ENCODE data around the gene AMT. TPM values are rescaled to one million over a fixed set of nuclear protein-coding genes. Genes with fewer than 3 reads are reported as not detected.

AMT gene
- 4.5 TPM for polyA plus RNA-seq (2012; ENCODE audit: low read depth, missing spikeins)

GRCh38 chr3:49422379-49423248, at the start of gene AMT:
Gene AMT (minus strand): TSS chr3:49422473. CDS start chr3:49422450, 23 bp downstream.
- TF ChIP-seq TAF1 (IDR thresholded peaks at IDR 0.05; ENCODE audit: low read depth, low read length) (no peak), POLR2AphosphoS5 (IDR thresholded peaks at IDR 0.05; ENCODE audit: low read depth, low read length) (no peak), POLR2A (IDR thresholded peaks at IDR 0.05; ENCODE audit: low read depth, low read length) (no peak), POU2F2 (IDR thresholded peaks at IDR 0.05; ENCODE audit: low read depth, low read length) (no peak), SPI1 (IDR thresholded peaks at IDR 0.05; ENCODE audit: low read depth, low read length) (no peak), PAX5 (IDR thresholded peaks at IDR 0.05; ENCODE audit: insufficient read depth, low read length, severe bottlenecking) (no peak)
- DNase-seq (ENCODE audit: insufficient read length, low spot score) (no peak), FAIRE-seq (no peak)

- DNase-seq (ENCODE audit: insufficient read length, low spot score): no peak
- TF ChIP-seq POLR2AphosphoS5 (IDR thresholded peaks at IDR 0.05; ENCODE audit: low read depth, low read length): no peak
- TF ChIP-seq POLR2A (IDR thresholded peaks at IDR 0.05; ENCODE audit: low read depth, low read length): no peak
- TF ChIP-seq SPI1 (IDR thresholded peaks at IDR 0.05; ENCODE audit: low read depth, low read length): no peak
- no peak for TF ChIP-seq PAX5 (IDR thresholded peaks at IDR 0.05; ENCODE audit: insufficient read depth, low read length, severe bottlenecking)
- TF ChIP-seq POU2F2 (IDR thresholded peaks at IDR 0.05; ENCODE audit: low read depth, low read length): no peak
- no peak for TF ChIP-seq TAF1 (IDR thresholded peaks at IDR 0.05; ENCODE audit: low read depth, low read length)
- no peak for FAIRE-seq
Observed at GRCh38 chr3:49470714-49471420, 48.6 kb upstream of the AMT start.

- TF ChIP-seq POU2F2 (IDR thresholded peaks at IDR 0.05; ENCODE audit: low read depth, low read length): no peak
- peak; percentile 29; the same call in 1 of the 2 replicates for TF ChIP-seq POLR2A (IDR thresholded peaks at IDR 0.05; ENCODE audit: low read depth, low read length)
- TF ChIP-seq SPI1 (IDR thresholded peaks at IDR 0.05; ENCODE audit: low read depth, low read length): 0 out of 2 replicates have a peak, but pooled peaks have one; percentile 4
- FAIRE-seq (peak; percentile 100), DNase-seq (ENCODE audit: insufficient read length, low spot score) (peak; percentile 98)
Observed at GRCh38 chr3:49469936-49470713, 47.9 kb upstream of the AMT start, which contains the start of gene DAG1. Gene DAG1 (plus strand): TSS chr3:49470267. CDS start chr3:49510535, 40,268 bp downstream.

GRCh38 chr3:49469037-49469935, 47.0 kb upstream of the AMT start:
- FAIRE-seq: no peak
- TF ChIP-seq POLR2AphosphoS5 (IDR thresholded peaks at IDR 0.05; ENCODE audit: low read depth, low read length) (peak; percentile 42; the same call in 1 of the 2 replicates), TAF1 (IDR thresholded peaks at IDR 0.05; ENCODE audit: low read depth, low read length) (no peak), POU2F2 (IDR thresholded peaks at IDR 0.05; ENCODE audit: low read depth, low read length) (0 out of 2 replicates have a peak, but pooled peaks have one; percentile 28)
- DNase-seq (ENCODE audit: insufficient read length, low spot score): no peak

GRCh38 chr3:49466085-49466484, 43.8 kb upstream of the AMT start:
- TF ChIP-seq POU2F2 (IDR thresholded peaks at IDR 0.05; ENCODE audit: low read depth, low read length) (no peak), SPI1 (IDR thresholded peaks at IDR 0.05; ENCODE audit: low read depth, low read length) (no peak), PAX5 (IDR thresholded peaks at IDR 0.05; ENCODE audit: insufficient read depth, low read length, severe bottlenecking) (no peak), TAF1 (IDR thresholded peaks at IDR 0.05; ENCODE audit: low read depth, low read length) (no peak), POLR2A (IDR thresholded peaks at IDR 0.05; ENCODE audit: low read depth, low read length) (no peak), POLR2AphosphoS5 (IDR thresholded peaks at IDR 0.05; ENCODE audit: low read depth, low read length) (no peak)
- no peak for FAIRE-seq
- no peak for DNase-seq (ENCODE audit: insufficient read length, low spot score)

- no peak for TF ChIP-seq POU2F2 (IDR thresholded peaks at IDR 0.05; ENCODE audit: low read depth, low read length)
- TF ChIP-seq PAX5 (IDR thresholded peaks at IDR 0.05; ENCODE audit: insufficient read depth, low read length, severe bottlenecking): no peak
- no peak for TF ChIP-seq SPI1 (IDR thresholded peaks at IDR 0.05; ENCODE audit: low read depth, low read length)
- TF ChIP-seq TAF1 (IDR thresholded peaks at IDR 0.05; ENCODE audit: low read depth, low read length): no peak
- TF ChIP-seq POLR2AphosphoS5 (IDR thresholded peaks at IDR 0.05; ENCODE audit: low read depth, low read length): no peak
- TF ChIP-seq POLR2A (IDR thresholded peaks at IDR 0.05; ENCODE audit: low read depth, low read length): no peak
- FAIRE-seq: no peak
- DNase-seq (ENCODE audit: insufficient read length, low spot score): no peak
Observed at GRCh38 chr3:49465270-49466034, 43.2 kb upstream of the AMT start.

- TF ChIP-seq PAX5 (IDR thresholded peaks at IDR 0.05; ENCODE audit: insufficient read depth, low read length, severe bottlenecking) (no peak), POU2F2 (IDR thresholded peaks at IDR 0.05; ENCODE audit: low read depth, low read length) (no peak), POLR2AphosphoS5 (IDR thresholded peaks at IDR 0.05; ENCODE audit: low read depth, low read length) (no peak)
- no peak for FAIRE-seq
- no peak for DNase-seq (ENCODE audit: insufficient read length, low spot score)
Observed at GRCh38 chr3:49462222-49462621, 39.9 kb upstream of the AMT start.
